Stimulated activated CD8-positive, alpha-beta memory T cell treated with anti-CD3 and anti-CD28 coated beads, Interleukin-4, amount 100 ng/mL, for 1 hour (primary cell): ENCODE data around the gene RNF8.
"Not testable (repeated sequence)": the region's sequence is repeated elsewhere in the genome, so short reads cannot be mapped to it uniquely, and the experiment has no call there.

ENCODE experiments used
- DNase-seq, 2 donors: peaks; one replicate each; pipeline ENCODE4 v3.0.0-alpha.2; 2020; ENCODE audit warnings: low read depth in 2 of 2, low spot score in 1 of 2

The RNF8 gene

DNA sequence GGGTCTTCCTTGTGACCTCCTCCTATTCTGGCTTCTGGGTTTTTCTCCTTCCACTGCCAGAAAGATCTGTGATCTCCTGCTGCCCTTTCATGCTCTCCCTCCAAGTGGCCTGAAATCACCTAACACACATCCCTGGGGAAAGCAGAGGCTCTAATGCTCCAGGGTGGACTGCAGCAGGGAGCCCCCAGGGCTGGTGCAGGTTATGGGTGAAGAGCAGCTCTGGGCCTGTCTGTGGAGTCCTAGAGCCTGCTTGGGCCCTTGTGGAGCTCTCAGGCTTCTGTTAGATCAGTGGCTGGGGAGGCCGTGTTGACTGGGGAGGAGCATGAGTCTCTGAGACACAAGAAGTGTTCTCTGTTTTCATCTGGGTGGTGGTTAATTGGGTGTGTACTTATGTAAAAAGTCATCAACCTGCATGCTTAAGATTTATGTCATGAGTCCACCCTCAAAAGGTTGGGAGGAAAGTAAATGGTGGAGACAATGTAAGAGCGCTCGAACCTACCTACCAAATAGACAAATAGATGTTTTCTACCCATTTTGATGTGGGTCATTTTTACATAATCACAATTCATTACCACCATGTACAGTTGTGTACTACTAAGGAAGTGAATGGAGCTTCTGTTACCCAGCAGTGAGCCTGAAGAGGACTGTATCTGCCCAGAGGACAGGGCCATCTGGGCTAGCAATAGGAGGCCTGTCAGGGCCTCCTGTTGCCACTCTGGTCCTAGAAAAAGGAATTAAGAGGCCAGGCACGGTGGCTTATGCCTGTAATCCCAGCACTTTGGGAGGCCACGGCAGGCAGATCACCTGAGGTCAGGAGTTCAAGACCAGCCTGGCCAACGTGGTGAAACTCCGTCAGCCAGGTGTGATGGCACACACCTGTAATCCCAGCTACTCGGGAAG is 32.0 kb upstream of the RNF8 start:
- DNase-seq: no peak

GRCh38 chr6:37323580-37323979 is 30.2 kb upstream of the RNF8 start:
- DNase-seq: no peak

DNA sequence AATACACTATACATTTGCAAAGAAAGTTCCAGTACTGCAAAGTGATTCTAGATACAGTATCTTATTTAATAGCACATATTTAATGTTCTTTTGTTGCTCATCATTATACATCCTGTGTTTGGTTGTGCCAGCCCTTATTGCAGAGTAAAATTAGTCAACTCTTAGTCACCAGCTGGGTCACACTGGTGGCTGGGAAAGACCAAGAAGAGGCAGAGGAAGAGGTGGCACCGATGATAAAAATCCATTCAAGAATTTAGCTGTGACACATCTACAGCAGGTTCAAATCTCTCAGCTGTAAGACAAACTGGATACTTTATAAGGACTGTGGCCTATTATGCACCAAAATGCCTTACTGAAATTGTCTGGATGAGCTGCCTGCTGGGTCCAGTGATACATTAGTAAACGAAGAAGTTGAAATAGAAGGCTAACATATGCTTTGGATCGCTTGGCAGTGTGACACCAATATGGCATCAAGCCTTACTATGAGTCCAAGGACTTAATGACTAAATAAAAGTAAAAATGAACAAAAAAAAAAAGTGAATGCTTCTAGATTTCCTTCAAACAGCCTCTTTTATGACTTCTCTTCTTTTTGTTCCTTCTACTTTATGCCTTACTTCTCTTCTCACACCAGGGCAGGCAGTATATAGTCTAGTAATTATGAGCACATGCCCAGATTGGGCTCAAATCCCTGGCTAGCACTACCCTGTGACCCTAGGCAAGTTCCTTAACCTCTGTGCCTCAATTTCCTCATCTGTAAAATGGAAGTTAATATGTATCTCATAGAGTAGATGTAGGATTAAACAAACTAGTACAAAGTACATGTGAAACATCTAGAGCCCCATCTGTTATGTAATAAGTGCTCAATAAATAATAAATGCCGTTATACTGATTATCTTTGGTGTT is 29.4 kb upstream of the RNF8 start:
- no peak for DNase-seq

DNA sequence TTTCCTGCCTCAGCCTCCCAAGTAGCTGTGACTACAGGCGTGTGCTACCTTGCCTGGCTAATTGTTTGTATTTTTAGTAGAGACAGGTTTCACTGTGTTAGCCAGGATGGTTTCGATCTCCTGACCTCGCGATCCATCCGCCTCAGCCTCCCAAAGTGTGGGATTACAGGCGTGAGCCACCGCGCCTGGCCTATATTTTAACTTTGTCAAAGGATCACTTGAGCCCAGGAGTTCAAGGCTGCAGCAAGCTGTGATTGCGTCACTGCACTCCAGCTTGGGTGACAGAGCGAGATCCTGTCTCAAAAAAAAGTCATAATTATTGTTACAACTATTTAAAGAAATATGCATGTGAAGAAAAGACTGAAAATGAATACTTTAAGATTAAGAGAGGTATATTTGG is 23.4 kb upstream of the RNF8 start:
- not testable (repeated sequence) for DNase-seq

- DNase-seq: no peak
Observed at GRCh38 chr6:37331047-37331446, 22.7 kb upstream of the RNF8 start.

- no peak for DNase-seq
Observed at GRCh38 chr6:37332894-37333293, 20.9 kb upstream of the RNF8 start.

DNA sequence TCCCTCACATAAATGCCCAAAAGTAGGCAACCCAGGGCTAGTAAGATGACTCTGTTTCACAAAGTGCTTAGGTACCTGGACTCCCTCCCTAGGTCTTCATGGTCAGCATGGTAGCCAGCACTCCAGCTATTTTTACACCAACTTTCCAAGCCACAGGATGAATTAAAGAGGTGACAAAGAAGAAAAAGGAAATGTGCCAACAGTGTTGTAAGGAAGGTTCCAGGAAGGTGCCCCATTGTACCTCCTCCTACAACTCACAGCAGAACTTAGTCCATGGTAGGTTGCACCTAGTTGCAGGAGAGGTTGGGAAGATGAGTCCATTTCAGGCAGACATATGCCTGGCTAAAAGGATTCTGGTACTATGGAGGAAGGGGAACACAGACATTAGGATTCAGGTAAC is 19.7 kb upstream of the RNF8 start:
- DNase-seq: no peak

- DNase-seq: not testable (repeated sequence)
Observed at GRCh38 chr6:37338317-37338716, 15.5 kb upstream of the RNF8 start.

DNA sequence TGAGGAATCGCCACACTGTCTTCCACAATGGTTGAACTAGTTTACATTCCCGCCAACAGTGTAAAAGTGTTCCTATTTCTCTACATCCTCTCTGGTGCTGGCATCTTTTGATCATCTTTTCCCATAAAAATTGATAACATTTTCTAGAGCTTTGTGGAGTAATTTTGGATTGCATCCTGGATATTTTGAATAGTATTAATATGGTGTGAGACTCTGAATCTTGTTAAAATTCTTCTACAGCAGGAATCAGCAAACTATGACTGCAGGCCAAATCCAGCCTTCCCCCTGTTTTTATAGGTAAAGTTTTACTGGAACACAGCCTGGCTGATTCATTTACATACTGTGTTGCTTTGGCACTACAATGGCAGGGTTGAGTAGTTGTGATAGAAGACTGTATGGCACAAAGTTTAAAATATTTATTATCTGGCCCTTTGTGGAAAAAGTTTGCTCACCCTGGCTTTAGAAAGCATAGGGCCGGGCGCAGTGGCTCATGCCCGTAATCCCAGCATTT is 15.0 kb upstream of the RNF8 start:
- DNase-seq: no peak

GRCh38 chr6:37339741-37340638 is 13.8 kb upstream of the RNF8 start:
- DNase-seq: no peak

DNA sequence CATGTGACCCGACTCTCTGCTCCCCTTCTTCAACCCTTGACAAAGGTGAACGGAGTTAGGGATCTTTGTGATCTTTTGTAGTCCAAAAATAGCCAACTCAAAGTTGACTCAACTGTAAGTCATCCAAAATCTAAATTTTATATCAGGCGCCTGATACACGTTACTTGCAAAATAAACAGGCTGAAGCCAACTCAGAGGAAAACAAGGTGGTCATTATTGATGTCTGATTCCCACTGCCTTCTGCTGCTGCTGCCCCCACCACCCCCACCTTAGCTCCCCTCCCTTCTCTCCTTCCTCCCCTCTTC is 13.2 kb upstream of the RNF8 start:
- no peak for DNase-seq

- DNase-seq: no peak
Observed at GRCh38 chr6:37343248-37343647, 10.5 kb upstream of the RNF8 start.

DNA sequence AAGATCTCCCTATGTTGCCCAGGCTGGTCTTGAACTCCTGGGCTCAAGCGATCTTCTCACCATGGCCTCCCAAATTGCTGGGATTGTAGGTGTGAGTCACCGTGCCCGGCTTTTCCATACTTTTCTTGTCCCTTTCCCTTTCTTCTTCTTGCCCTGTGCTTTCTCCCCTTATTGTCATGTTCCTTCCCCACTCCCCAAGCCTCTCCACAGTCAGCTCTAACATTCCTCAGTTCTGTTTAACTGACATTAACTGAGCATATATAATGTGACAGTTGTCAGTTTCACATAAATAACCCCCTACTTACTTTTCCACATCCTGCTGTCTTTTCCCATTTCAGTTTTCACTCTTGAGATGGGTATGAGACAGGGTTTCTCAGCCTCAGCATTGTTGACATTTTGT is 9.5 kb upstream of the RNF8 start:
- DNase-seq: no peak

GRCh38 chr6:37345804-37346203 is 8.0 kb upstream of the RNF8 start:
- not testable (repeated sequence) for DNase-seq

GRCh38 chr6:37347177-37347576 is 6.6 kb upstream of the RNF8 start:
- DNase-seq: no peak

- DNase-seq: no peak
Observed at GRCh38 chr6:37347670-37348111, 6.1 kb upstream of the RNF8 start.

GRCh38 chr6:37351027-37351426 is 2.8 kb upstream of the RNF8 start:
- DNase-seq: no peak

DNA sequence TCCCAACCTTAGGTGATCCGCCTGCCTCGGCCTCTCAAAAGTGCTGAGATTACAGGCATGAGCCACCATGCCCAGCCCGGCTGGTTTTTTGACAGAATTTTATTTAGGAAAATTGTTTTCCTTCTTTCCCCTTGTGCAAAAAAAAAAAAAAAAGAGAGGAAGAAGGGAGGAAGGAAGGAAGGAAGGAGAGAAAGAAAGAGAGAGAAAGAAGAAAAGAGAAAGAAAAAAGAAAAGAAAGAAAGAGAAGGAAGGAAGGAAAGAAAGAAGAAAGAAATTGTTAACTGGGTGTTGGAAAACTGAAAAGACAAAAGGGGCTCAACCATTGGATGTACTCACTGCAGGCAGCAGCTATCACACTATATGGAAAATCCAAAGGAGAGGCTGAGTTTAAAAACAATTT is 1.4 kb upstream of the RNF8 start:
- DNase-seq: no peak

DNA sequence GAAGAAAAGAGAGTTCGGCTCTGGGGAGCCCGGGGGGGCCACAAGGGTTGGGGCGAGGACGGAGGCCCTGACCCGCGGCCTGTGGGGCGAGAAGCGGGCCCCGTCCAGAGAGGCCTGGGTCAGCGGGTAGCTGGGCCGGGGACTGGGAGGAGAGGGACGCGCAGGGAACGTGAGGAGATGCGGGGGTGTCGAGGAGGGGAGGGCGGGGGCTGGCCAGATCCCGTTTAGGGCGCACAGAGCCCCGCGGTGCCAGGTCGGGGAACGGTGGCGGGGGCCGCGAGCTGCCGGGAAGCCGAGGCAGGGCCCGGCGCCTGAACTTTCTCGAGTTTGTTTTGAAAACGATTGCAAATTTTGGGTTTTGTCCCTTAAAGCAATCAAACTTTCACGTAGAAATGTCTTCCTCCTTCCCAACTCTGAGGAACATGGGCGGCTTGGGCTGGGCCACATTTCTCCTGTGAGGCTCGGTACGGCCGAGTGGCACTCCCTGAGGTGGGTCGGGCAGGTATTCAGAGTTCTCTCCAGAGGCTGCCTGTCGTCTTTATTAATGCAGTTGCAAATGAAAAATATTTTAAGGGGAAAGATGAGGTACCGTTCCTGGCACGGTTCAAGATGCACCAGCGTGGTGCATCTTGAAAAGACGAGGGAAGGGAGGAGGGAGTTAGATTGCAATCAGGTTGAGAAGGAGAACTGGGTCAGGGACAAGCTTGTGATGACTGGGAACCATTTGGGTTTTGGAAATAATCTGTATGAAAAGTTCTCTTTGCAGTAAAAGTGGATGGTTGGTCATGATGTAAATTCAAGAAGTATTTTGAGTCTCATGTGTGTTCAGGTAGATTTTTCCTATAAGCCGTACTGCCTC is 972 bp downstream of the RNF8 start:
- DNase-seq: no peak

DNA sequence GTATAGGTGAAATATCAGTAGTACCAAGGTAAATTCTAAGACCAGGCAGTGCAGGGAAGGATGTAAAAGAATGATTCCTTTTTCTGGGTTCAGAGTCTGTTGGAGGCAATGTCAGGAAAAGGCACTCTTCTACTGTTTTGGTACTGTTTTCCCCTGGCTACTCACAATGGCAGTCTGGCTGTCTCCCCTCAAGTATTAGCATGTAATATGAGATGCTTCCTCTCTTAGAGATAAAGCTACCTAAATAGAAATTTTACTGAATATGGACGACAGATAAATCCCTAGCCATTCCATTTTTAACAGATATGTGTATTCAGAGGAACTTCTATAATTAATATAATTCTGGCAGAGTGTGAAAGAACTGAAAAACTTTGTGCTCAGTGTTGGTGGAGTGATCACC is 3.5 kb downstream of the RNF8 start:
- DNase-seq: no peak
